OCI-LY1 (cell line): Measurements from ENCODE around the gene KRTAP10-10.

Source experiments
- EZH2 ChIP-seq: fragments of 200-600 bp; sonication (generic), shearing (Covaris generic); IDR thresholded peaks from 2 replicates; pipeline ENCODE4 v1.8.0; 2017; ENCODE audit warnings: borderline replicate concordance, mixed run types, mild to moderate bottlenecking, antibody characterized with exemption, low read length, moderate library complexity, mixed read lengths
- TF ChIP-seq, protein P1 (sequence below): fragments of 200-600 bp; sonication (generic), shearing (Covaris generic); IDR thresholded peaks from 2 replicates; pipeline ENCODE4 v1.5.1; 2017; ENCODE audit warnings: mild to moderate bottlenecking, antibody characterized with exemption, low read length, moderate library complexity, mixed read lengths

DNA sequence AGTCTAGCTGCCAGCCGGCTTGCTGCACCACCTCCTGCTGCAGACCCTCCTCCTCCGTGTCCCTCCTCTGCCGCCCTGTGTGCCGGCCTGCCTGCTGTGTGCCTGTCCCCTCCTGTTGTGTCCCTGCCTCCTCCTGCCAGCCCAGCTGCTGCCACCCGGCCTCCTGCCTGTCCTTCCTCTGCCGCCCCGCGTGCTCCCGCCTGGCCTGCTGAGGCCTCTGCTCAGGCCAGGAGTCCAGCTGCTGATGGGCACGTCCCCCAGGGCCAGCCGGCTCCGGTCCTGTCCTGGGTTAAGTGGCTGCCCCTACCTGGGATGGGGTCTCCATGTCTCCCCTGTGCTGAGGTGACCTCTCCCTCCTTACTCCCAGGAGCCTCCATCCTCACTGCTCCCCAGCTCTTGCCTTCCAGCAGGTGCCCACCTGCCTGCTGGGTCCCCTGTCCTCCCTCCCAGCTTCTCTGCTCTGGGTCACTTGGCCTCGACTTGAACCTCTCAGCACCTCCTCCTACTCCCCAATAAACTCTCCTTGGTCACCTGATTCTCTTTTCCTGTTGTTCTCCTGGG, 24.4 kb upstream of the KRTAP10-10 start:
- TF ChIP-seq, protein P1, sequence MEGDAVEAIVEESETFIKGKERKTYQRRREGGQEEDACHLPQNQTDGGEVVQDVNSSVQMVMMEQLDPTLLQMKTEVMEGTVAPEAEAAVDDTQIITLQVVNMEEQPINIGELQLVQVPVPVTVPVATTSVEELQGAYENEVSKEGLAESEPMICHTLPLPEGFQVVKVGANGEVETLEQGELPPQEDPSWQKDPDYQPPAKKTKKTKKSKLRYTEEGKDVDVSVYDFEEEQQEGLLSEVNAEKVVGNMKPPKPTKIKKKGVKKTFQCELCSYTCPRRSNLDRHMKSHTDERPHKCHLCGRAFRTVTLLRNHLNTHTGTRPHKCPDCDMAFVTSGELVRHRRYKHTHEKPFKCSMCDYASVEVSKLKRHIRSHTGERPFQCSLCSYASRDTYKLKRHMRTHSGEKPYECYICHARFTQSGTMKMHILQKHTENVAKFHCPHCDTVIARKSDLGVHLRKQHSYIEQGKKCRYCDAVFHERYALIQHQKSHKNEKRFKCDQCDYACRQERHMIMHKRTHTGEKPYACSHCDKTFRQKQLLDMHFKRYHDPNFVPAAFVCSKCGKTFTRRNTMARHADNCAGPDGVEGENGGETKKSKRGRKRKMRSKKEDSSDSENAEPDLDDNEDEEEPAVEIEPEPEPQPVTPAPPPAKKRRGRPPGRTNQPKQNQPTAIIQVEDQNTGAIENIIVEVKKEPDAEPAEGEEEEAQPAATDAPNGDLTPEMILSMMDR = no peak
- TF ChIP-seq EZH2 = no peak
